LNCaP clone FGC (cell line): ENCODE results near the gene COL4A6.

Source experiments
- DNase-seq: peaks from one replicate; pipeline ENCODE4 v3.0.0-alpha.2; 2011; ENCODE audit warnings: low read depth
- H3K4me3 ChIP-seq: 2 replicates; pipeline ENCODE4 v1.5.1; 2011; ENCODE audit warnings: mild to moderate bottlenecking, low read depth, low read length, control low read depth
- TF ChIP-seq, protein P1 (sequence below): IDR thresholded peaks from 2 replicates; pipeline ENCODE4 v1.5.1; 2012; ENCODE audit warnings: mild to moderate bottlenecking; ENCODE audit not compliant: control insufficient read depth, insufficient read depth; ENCODE audit errors: extremely low read depth

COL4A6 gene

DNA sequence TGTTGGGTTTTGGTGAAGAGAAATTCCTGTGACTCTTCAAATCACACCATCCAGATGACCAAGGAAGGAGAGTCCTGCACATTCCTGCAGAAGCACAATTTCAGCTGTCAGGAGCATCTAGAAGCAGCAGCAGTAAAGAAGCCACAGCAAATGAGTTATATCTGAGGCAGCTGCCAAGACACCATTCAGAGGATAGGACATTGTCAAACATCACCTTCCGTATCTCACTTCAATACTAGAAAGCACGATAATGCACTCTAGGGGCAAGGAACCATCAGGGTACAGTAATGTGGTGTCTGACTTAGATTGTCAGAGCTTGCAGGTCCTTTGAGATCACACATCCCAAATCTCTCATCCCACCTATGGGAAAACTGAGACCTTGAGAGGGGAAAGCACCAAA, 134.5 kb downstream of the COL4A6 start:
- DNase-seq: no peak

DNA sequence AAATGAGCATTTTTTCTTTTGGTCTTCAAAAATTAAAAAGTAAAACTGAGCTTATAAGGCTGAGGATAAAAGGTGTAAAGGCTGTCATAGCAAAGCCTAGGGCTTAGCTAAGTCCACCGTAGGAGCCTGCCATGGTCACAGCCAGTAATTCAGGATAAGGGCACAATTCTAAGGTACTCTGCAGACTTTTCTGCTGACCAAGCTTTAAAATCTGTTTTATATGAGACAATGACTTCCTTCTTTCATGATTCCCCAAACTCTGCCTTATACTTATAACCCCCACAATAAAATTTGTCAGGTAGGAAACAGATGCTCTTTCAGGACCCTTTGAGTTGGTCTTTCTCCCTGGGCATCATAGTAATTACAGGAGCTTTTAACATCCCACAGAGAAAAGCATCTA, 138.5 kb downstream of the COL4A6 start:
- TF ChIP-seq, protein P1, sequence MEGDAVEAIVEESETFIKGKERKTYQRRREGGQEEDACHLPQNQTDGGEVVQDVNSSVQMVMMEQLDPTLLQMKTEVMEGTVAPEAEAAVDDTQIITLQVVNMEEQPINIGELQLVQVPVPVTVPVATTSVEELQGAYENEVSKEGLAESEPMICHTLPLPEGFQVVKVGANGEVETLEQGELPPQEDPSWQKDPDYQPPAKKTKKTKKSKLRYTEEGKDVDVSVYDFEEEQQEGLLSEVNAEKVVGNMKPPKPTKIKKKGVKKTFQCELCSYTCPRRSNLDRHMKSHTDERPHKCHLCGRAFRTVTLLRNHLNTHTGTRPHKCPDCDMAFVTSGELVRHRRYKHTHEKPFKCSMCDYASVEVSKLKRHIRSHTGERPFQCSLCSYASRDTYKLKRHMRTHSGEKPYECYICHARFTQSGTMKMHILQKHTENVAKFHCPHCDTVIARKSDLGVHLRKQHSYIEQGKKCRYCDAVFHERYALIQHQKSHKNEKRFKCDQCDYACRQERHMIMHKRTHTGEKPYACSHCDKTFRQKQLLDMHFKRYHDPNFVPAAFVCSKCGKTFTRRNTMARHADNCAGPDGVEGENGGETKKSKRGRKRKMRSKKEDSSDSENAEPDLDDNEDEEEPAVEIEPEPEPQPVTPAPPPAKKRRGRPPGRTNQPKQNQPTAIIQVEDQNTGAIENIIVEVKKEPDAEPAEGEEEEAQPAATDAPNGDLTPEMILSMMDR: no peak
- H3K4me3 ChIP-seq: no peak overlapping the region
- no peak for DNase-seq

More for the DNA sequence above, 134.5 kb downstream of the COL4A6 start:
- no peak overlapping the region for H3K4me3 ChIP-seq
- TF ChIP-seq, protein P1: no peak

DNA sequence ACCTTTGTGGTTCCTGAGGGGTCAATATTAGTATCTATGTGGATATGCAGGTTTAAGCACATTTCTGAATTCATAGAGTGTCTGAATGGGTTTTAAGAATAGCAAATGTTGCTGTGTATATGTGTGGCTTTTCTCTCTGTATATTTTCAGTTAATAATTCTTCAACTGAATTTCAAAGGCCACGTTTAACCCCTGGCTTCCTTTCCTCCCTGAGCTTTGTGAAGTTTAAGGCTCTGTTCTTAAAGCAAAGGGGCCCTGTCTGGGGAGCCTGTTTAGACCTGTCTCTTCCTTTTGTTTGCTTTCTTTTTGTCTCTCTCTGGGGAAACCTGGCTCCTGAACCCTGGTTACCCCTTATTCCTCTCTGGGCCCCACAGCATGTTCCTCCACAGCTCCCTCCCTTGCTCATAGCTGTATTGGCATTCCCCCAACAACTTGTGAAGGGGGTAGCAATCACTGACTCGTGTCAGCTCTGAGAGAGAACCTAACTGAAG, 139.1 kb downstream of the COL4A6 start:
- H3K4me3 ChIP-seq: no peak overlapping the region
- DNase-seq: no peak
- TF ChIP-seq, protein P1: no peak

DNA sequence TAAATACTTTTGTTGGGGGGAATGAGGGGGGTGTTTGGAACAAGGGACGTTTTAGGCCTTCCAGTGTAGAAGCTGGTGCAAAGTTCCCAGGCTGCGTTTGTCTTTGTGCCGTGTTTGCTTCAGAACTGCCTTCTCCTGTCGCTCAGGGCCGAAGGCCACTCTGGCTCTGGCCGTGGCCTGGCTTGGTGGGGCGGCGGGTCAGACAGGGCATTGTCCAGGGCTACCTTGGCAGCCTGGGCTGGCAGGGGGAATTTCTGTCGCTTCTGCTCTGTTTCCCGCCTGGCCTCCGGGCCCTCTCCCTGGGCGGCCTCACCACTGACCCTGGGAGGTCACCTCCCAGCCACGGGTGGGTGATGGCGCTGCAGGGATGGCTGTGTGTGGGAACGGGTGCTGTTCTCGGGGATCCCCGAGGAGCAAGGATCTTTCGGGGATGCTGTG, 140.0 kb downstream of the COL4A6 start:
- H3K4me3 ChIP-seq: no peak overlapping the region
- TF ChIP-seq, protein P1: no peak
- DNase-seq: no peak

DNA sequence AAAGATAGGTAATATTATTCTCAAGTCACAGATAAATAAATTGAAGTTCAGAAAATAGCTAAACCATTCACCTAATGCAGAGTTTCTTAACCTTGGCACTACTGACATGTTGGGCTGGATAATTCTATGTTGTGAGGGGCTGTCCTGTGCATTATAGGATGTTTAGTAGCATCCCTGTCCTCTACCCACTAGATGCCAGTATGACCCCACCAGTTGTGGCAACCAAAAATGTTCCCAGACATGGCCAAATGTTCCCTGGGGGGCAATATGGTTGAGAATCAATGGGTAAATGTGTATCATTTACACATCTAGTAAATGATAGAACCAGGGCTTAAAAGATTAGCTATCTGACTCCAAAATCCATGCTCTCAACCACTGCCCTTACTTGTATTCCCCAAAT, 140.9 kb downstream of the COL4A6 start:
- no peak overlapping the region for H3K4me3 ChIP-seq
- no peak for DNase-seq
- TF ChIP-seq, protein P1: no peak; the same call in 1 of the 2 replicates

DNA sequence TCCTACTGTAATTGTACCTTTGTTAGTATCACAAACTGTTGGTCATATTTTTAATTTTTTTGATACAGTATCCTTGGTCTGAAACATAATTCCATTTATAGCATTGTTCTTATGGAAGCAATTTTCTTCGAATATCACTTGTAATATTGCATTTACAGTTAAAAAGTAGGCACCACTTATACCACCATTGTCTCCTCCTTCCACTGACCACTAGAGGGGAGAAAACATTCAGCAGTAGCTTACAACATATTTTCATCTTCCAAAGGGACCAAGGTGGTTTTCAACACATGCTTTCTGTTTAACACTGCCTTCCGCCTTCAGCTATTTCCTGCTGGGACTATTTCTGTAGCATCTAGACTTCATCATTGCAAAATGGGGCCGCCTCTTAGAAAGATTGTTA, 146.2 kb downstream of the COL4A6 start:
- TF ChIP-seq, protein P1: no peak
- DNase-seq: no peak
- H3K4me3 ChIP-seq: no peak overlapping the region

DNA sequence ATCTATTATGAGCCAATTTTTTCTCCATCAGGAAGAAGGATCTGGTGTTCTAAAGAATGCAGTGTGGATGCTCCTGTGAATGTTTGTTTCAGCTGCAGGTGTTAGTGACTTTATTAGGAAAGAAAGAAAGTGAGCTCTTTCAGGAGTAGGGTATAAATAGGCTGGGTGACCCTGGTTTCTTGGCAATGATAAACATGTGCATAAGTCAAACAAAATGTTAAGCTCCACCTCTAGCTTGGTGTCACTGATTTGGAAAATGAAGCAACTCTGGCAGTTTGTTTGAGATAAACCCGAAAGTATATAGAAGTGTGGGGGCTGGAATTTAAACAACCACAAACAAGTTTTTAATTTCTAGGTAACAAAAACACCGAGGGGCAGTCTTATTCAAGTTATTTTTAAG, 152.3 kb downstream of the COL4A6 start:
- H3K4me3 ChIP-seq: no peak overlapping the region
- DNase-seq: no peak
- TF ChIP-seq, protein P1: no peak
